SK-N-SH (cell line): ENCODE data around the gene PTPRC. TPM values are rescaled to one million over a fixed set of nuclear protein-coding genes. Genes with fewer than 3 reads are reported as not detected.

Experiments used
- CTCF ChIA-PET: fragments of 300-600, 350-600 bp; formaldehyde crosslinking; extraction: SDS; loops from one replicate; lab custom pipeline; 2021; lab: Yijun Ruan, JAX
- POLR2A ChIA-PET: fragments of 350-600 bp; sonication (Branson Sonifier 250); formaldehyde crosslinking; extraction: SDS; loops from one replicate; lab custom pipeline; 2020; ENCODE audit warnings: antibody characterized with exemption, inconsistent platforms; lab: Yijun Ruan, JAX
- DNase-seq: peaks from one replicate; pipeline ENCODE4 v3.0.0; 2012
- H2AFZ ChIP-seq: fragments of 200-600 bp; sonication (generic); 2 replicates; pipeline ENCODE4 v1.8.1; 2016; ENCODE audit warnings: antibody characterized with exemption, mild to moderate bottlenecking, low read depth
- H3F3A ChIP-seq: fragments of 200-600 bp; sonication (generic); replicated peaks from 2 replicates; pipeline ENCODE3; 2016; ENCODE audit warnings: antibody characterized with exemption, mild to moderate bottlenecking; ENCODE audit not compliant: insufficient read depth
- H3K27ac ChIP-seq, 2 experiments: fragments of 200-500 bp in 1 of 2; fragments of 200-600 bp in 1 of 2; sonication (Bioruptor generic) in 1 of 2; sonication (generic), shearing (Covaris generic) in 1 of 2; 2 replicates each; pipeline versions ENCODE4 v1.5.1 to v1.6.1; 2014 to 2016; ENCODE audit warnings: low read depth in 2 of 2, inconsistent platforms in 1 of 2, low read length in 1 of 2, mild to moderate bottlenecking in 1 of 2, mixed read lengths in 1 of 2
- H3K27me3 ChIP-seq: fragments of 200-600 bp; sonication (generic), shearing (Covaris generic); 2 replicates; pipeline ENCODE4 v1.6.1; 2016; ENCODE audit warnings: mixed run types; ENCODE audit not compliant: insufficient read depth
- H3K36me3 ChIP-seq, 2 experiments: fragments of 200-500 bp in 1 of 2; fragments of 200-600 bp in 1 of 2; sonication (Bioruptor generic) in 1 of 2; sonication (generic) in 1 of 2; replicated peaks in 1 of 2; 2 replicates each; pipeline versions ENCODE3 to v1.5.1; 2014 to 2016; ENCODE audit warnings: low read length in 1 of 2, mild to moderate bottlenecking in 1 of 2; ENCODE audit not compliant: insufficient read depth in 2 of 2, control insufficient read depth in 1 of 2
- H3K4me1 ChIP-seq, 2 experiments: fragments of 200-500 bp in 1 of 2; fragments of 200-600 bp in 1 of 2; sonication (Bioruptor generic) in 1 of 2; sonication (generic), shearing (Covaris generic) in 1 of 2; 2 replicates each; pipeline versions ENCODE4 v1.5.1 to v1.6.1; 2014 to 2016; ENCODE audit warnings: low read depth in 1 of 2, low read length in 1 of 2, mixed run types in 1 of 2; ENCODE audit not compliant: insufficient read depth in 2 of 2, control insufficient read depth in 1 of 2
- H3K4me2 ChIP-seq: fragments of 200-600 bp; sonication (generic), shearing (Covaris generic); 2 replicates; pipeline ENCODE4 v1.6.1; 2017; ENCODE audit warnings: mixed run types
- H3K4me3 ChIP-seq, 2 experiments: fragments of 200-500 bp in 1 of 2; fragments of 200-600 bp in 1 of 2; sonication (Bioruptor generic) in 1 of 2; sonication (generic), shearing (Covaris generic) in 1 of 2; 2 replicates each; pipeline versions ENCODE4 v1.5.1 to v1.8.1; 2014 to 2016; ENCODE audit warnings: low read depth in 2 of 2, inconsistent platforms in 1 of 2, low read length in 1 of 2, mild to moderate bottlenecking in 1 of 2, mixed read lengths in 1 of 2, moderate library complexity in 1 of 2
- H3K79me2 ChIP-seq: fragments of 200-600 bp; sonication (generic); 2 replicates; pipeline ENCODE4 v1.8.1; 2017; ENCODE audit warnings: mild to moderate bottlenecking; ENCODE audit not compliant: insufficient read depth
- H3K9ac ChIP-seq: fragments of 200-600 bp; sonication (generic); 2 replicates; pipeline ENCODE4 v1.6.1; 2017; ENCODE audit warnings: mixed run types
- H3K9me2 ChIP-seq: fragments of 200-600 bp; sonication (generic); 2 replicates; pipeline ENCODE4 v1.6.1; 2017; ENCODE audit warnings: mixed run types
- H3K9me3 ChIP-seq: fragments of 200-600 bp; sonication (generic); 2 replicates; pipeline ENCODE4 v1.6.1; 2017; ENCODE audit warnings: mixed run types, mild to moderate bottlenecking, moderate library complexity
- H4K20me1 ChIP-seq: fragments of 200-600 bp; sonication (generic); 2 replicates; pipeline ENCODE4 v1.6.1; 2017; ENCODE audit warnings: mild to moderate bottlenecking, mixed run types; ENCODE audit not compliant: insufficient read depth
- CTCF ChIP-seq: fragments of 200-600 bp; sonication (generic); IDR thresholded peaks from 2 replicates; pipeline ENCODE4 v1.6.1; 2017; ENCODE audit warnings: antibody characterized with exemption, mild to moderate bottlenecking, moderate library complexity
- FOSL2 ChIP-seq: IDR thresholded peaks from 2 replicates; pipeline ENCODE4 v1.4.0; 2012; ENCODE audit warnings: low read depth, mild to moderate bottlenecking, moderate library complexity, borderline replicate concordance
- FOXJ3 ChIP-seq: sonication (generic); formaldehyde crosslinking; IDR thresholded peaks from 2 replicates; pipeline ENCODE4 v1.5.1; 2020; ENCODE audit warnings: mild to moderate bottlenecking, missing genetic modification reagents
- GATA2 ChIP-seq: sonication (generic); formaldehyde crosslinking; IDR thresholded peaks from 2 replicates; pipeline ENCODE4 v1.5.0; 2020; ENCODE audit warnings: mild to moderate bottlenecking, missing genetic modification reagents
- NFIC ChIP-seq: IDR thresholded peaks from 2 replicates; pipeline ENCODE4 v1.4.0; 2012; ENCODE audit warnings: borderline replicate concordance
- NRF1 ChIP-seq: IDR thresholded peaks from 2 replicates; pipeline ENCODE4 v1.6.1; 2012; ENCODE audit warnings: low read depth, mild to moderate bottlenecking, low read length
- RXRA ChIP-seq: IDR thresholded peaks from 2 replicates; pipeline ENCODE4 v1.4.0; 2012; ENCODE audit warnings: low read depth, mild to moderate bottlenecking, borderline replicate concordance
- SIN3A ChIP-seq: IDR thresholded peaks from 2 replicates; pipeline ENCODE4 v1.6.1; 2012; ENCODE audit warnings: low read depth, mild to moderate bottlenecking, low read length, moderate library complexity, borderline replicate concordance
- TCF12 ChIP-seq: IDR thresholded peaks from 2 replicates; pipeline ENCODE4 v1.4.0; 2012
- TEAD4 ChIP-seq: IDR thresholded peaks from 2 replicates; pipeline ENCODE4 v1.4.0; 2012; ENCODE audit warnings: mild to moderate bottlenecking, borderline replicate concordance; ENCODE audit not compliant: insufficient read depth
- WGBS: methylation state at CpG from one replicate; pipeline ENCODE4 v1.1.6; 2017; ENCODE audit warnings: low lambda C conversion rate; 5-methylcytosine and 5-hydroxymethylcytosine counted together
- polyA plus RNA-seq, 3 experiments: library from polyadenylated mRNA; depleted of rRNA; stranded (reverse); fragments of >200 nt; gene quantifications; 2 replicates each; pipeline ENCODE4 v1.2.3, GENCODE V29; 2012
- TF ChIP-seq, protein P1 (sequence below): IDR thresholded peaks from 2 replicates; pipeline ENCODE4 v1.4.0; 2012; ENCODE audit warnings: low read depth, borderline replicate concordance
- TF ChIP-seq, protein P2 (sequence below): IDR thresholded peaks from 2 replicates; pipeline ENCODE4 v1.4.0; 2012; ENCODE audit warnings: low read depth
- TF ChIP-seq, protein P3 (sequence below): fragments of 150-350 bp; IDR thresholded peaks from 2 replicates; pipeline ENCODE4 v1.6.1; 2017; ENCODE audit warnings: antibody characterized with exemption, low read length, low read depth, borderline replicate concordance

PTPRC gene
- polyA plus RNA-seq, 1 of the 3 experiments (the other 2 are of a cell fraction): 0.03 TPM

DNA sequence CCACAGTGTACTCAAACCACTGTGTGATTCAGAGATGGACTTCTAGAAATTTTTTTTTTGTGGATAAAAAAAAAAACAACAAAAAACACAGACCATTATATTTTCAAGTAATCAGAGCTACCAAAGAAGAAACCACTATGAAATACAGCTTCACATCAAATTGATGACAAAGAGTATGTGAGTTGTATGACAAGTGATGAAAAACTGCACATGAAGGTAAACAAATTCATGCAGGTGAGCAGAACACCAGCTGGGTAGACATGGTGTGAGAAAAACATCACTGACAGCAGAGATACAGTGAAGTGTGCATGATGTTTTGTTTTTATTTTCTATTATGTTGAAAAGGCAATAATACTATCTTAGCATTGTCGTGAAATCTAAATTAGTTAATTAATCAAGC, 8.0 kb upstream of the PTPRC start:
- Histone ChIP-seq H3K27ac (no peak overlapping the region), H3K4me3 (no peak overlapping the region), H3K79me2 (no peaks in the 10 kb centered on the region), H3K9me3 (no peaks in the 10 kb centered on the region), H3K9me2 (no peaks in the 10 kb centered on the region), H3K36me3 (no peaks in the 10 kb centered on the region), H2AFZ (no peak overlapping the region), H3F3A (no peaks in the 10 kb centered on the region), H4K20me1 (no peaks in the 10 kb centered on the region), H3K4me1 (no peaks in the 10 kb centered on the region), H3K9ac (no peak overlapping the region), H3K4me2 (no peak overlapping the region), H3K27me3 (no peaks in the 10 kb centered on the region)
- ChIA-PET CTCF (interaction anchor here (0.5 to 1.2 kb wide), 2 partner anchors 343 to 535 kb away, joined by 3 read pairs; no protein-coding TSS in a partner anchor), POLR2A (no interaction called here)
- no peak for DNase-seq
- TF ChIP-seq CTCF (no peak), RXRA (no peak), NRF1 (no peak), TEAD4 (no peak), GATA2 (CRISPR knock-in tag) (no peak), FOSL2 (no peak)
- TF ChIP-seq, protein P1, sequence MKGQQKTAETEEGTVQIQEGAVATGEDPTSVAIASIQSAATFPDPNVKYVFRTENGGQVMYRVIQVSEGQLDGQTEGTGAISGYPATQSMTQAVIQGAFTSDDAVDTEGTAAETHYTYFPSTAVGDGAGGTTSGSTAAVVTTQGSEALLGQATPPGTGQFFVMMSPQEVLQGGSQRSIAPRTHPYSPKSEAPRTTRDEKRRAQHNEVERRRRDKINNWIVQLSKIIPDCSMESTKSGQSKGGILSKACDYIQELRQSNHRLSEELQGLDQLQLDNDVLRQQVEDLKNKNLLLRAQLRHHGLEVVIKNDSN: no peak
- WGBS: 70% methylated on average over 1 of the region's 1 CpG

- H3K9me3 ChIP-seq: no peaks in the 10 kb centered on the region
- no peaks in the 10 kb centered on the region for H3K4me1 ChIP-seq
- H3K79me2 ChIP-seq: no peaks in the 10 kb centered on the region
- no peak overlapping the region for H3K9ac ChIP-seq
- H4K20me1 ChIP-seq: no peaks in the 10 kb centered on the region
- no peak overlapping the region for H2AFZ ChIP-seq
- no peak for DNase-seq
- H3K9me2 ChIP-seq: no peaks in the 10 kb centered on the region
- H3K27ac ChIP-seq: no peak overlapping the region
- no peaks in the 10 kb centered on the region for H3F3A ChIP-seq
- POLR2A ChIA-PET: no interaction called here
- H3K27me3 ChIP-seq: no peaks in the 10 kb centered on the region
- TF ChIP-seq, protein P2, sequence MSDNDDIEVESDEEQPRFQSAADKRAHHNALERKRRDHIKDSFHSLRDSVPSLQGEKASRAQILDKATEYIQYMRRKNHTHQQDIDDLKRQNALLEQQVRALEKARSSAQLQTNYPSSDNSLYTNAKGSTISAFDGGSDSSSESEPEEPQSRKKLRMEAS: no peak
- TF ChIP-seq SIN3A (no peak), NFIC (no peak), RXRA (no peak), FOXJ3 (CRISPR knock-in tag) (no peak), TCF12 (no peak), NRF1 (no peak)
- TF ChIP-seq, protein P3, sequence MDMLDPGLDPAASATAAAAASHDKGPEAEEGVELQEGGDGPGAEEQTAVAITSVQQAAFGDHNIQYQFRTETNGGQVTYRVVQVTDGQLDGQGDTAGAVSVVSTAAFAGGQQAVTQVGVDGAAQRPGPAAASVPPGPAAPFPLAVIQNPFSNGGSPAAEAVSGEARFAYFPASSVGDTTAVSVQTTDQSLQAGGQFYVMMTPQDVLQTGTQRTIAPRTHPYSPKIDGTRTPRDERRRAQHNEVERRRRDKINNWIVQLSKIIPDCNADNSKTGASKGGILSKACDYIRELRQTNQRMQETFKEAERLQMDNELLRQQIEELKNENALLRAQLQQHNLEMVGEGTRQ: no peak
- WGBS: 86% methylated on average over 1 of the region's 1 CpG
- no peaks in the 10 kb centered on the region for H3K36me3 ChIP-seq
- H3K4me3 ChIP-seq: no peak overlapping the region
- CTCF ChIA-PET: interaction anchor here (0.5 to 1.2 kb wide), 2 partner anchors 342 to 536 kb away, joined by 3 read pairs; no protein-coding TSS in a partner anchor
- no peak overlapping the region for H3K4me2 ChIP-seq
Observed at GRCh38 chr1:198631292-198631691, 7.5 kb upstream of the PTPRC start.
